Ectodermal cell (in vitro differentiated cells): Measurements from ENCODE around the gene TRAF3IP3.

Source experiments
- H3K27ac ChIP-seq: 2 replicates; pipeline ENCODE4 v1.7.0; 2013; ENCODE audit warnings: mild to moderate bottlenecking, low read depth, low read length; ENCODE audit not compliant: insufficient read depth, poor library complexity, severe bottlenecking
- H3K27me3 ChIP-seq: 2 replicates; pipeline ENCODE4 v1.7.0; 2013; ENCODE audit warnings: mild to moderate bottlenecking, low read length; ENCODE audit not compliant: insufficient read depth, control insufficient read depth, poor library complexity, severe bottlenecking
- H3K36me3 ChIP-seq: one replicate; pipeline ENCODE4 v1.7.0; 2013; ENCODE audit warnings: low read length; ENCODE audit not compliant: control insufficient read depth, insufficient read depth
- H3K4me1 ChIP-seq: one replicate; pipeline ENCODE4 v1.7.0; 2013; ENCODE audit warnings: low read length; ENCODE audit not compliant: control insufficient read depth, insufficient read depth
- H3K4me3 ChIP-seq: 2 replicates; pipeline ENCODE4 v1.7.0; 2013; ENCODE audit warnings: low read depth, low read length, control low read depth; ENCODE audit not compliant: insufficient read depth
- H3K9me3 ChIP-seq: 2 replicates; pipeline ENCODE4 v1.7.0; 2013; ENCODE audit warnings: mild to moderate bottlenecking, low read length, moderate library complexity; ENCODE audit not compliant: control insufficient read depth
- WGBS, 2 experiments: methylation state at CpG; one replicate each; pipeline ENCODE4 v1.1.7; 2013; ENCODE audit warnings: missing lambda C conversion rate in 2 of 2; 5-methylcytosine and 5-hydroxymethylcytosine counted together

TRAF3IP3 gene

DNA sequence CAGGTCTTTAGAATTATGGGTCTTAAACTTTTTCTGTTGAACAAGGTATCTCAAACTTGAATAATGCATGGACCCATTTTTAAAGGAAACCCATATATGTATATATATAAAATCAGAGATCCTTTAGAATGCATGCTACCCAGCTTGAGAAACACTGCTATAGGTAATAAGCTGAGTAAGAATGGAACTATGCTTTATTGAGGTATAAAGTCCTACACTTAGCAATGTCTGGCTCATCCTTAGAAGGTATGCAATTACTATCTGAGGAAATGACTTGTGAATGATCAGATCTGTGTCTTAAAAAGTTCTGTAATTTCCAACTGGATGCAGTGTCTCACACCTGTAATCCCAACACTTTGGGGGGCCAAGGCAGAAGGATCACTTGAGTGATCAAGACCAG lies 11.2 kb downstream of the TRAF3IP3 start:
- no peaks in the 10 kb centered on the region for H3K4me1 ChIP-seq
- H3K36me3 ChIP-seq: no peaks in the 10 kb centered on the region
- H3K9me3 ChIP-seq: no peaks in the 10 kb centered on the region
- no peaks in the 10 kb centered on the region for H3K27me3 ChIP-seq
- no peak overlapping the region for H3K4me3 ChIP-seq
- no peak overlapping the region for H3K27ac ChIP-seq

DNA sequence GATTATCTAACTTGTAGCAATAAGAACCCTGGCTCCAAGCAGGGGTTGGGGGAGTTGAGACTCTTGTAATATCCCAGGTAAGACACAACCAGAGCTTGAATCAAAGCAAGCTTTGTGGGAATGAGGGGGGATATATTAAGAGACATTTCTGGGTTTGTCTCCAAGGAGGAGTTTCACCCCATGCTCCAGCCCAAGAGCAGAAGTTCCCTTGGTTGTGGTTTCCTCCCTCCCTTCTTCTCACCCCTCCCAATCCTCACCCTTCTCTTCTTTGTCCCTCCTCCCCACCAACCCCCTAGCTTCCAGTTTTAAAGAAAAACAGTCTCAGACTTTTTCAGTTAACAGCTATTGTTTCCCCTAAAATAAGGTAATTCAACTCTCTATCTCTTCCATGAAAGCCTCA lies 11.9 kb downstream of the TRAF3IP3 start:
- no peaks in the 10 kb centered on the region for H3K4me1 ChIP-seq
- no peak overlapping the region for H3K4me3 ChIP-seq
- H3K27me3 ChIP-seq: no peaks in the 10 kb centered on the region
- H3K27ac ChIP-seq: no peak overlapping the region
- no peaks in the 10 kb centered on the region for H3K9me3 ChIP-seq
- no peaks in the 10 kb centered on the region for H3K36me3 ChIP-seq

DNA sequence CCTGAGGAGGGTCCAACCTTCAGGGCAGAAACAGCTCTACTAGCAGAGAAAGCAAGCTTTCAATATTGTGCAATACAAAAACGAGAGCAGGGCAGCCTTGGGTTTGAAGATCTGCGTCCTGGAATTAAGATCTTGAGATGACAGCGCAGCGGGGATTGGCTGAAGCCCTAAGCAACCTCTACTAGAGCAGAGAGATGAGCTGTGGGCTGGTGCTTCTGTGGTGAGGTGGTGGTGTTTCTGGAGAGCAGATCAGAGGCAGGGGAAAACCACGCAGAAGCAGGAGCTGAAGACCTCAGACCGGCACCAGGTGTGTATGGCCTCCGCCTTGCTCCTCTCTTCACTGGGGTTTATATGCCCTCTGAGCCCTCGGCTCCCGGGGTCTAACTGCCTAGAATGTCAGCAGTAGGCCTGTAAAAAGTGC lies 12.5 kb downstream of the TRAF3IP3 start:
- no peaks in the 10 kb centered on the region for H3K27me3 ChIP-seq
- H3K4me3 ChIP-seq: no peak overlapping the region
- H3K9me3 ChIP-seq: no peaks in the 10 kb centered on the region
- no peaks in the 10 kb centered on the region for H3K4me1 ChIP-seq
- H3K36me3 ChIP-seq: no peaks in the 10 kb centered on the region
- H3K27ac ChIP-seq: no peak overlapping the region
- 89 to 95% methylated on average over 9 of the region's 9 CpGs for WGBS, 2 experiments

DNA sequence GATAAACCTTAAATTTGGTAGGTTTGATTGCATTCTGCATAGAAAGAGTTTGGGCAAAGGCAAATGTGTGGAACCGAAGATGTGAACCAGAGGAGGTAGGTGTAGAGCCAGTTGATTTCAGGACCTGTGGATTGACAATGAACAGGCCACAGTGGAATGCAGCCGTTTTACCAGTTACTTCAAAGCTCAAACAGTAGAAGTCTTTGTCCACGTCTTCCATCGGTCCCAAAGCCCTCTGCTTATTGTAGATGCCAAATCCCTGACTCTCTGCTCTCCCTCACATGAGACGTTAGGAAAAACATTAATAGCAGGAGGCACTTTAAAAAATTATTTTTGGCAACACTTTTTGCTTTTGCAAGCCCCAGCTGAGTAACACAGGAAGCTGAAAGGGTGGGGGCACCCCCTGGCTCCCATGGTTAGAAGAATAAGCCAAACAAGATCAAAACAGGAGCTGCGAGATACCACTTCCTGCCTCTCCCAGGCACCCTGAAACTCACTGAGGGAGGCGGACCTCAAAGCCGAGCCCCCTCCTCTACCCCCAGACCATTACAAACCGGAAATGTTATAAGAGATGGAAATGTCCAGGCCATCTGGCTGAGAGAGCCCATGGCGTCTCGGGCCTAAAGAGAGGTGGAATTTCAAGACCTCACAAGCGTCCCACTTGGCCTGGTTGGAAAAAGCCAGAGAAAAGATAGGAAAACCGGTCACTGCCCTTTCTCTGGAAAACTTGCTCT lies 13.5 kb downstream of the TRAF3IP3 start:
- 88% methylated on average over 13 of the region's 13 CpGs for WGBS, 2 experiments
- Histone ChIP-seq H3K4me1 (no peaks in the 10 kb centered on the region), H3K4me3 (no peak overlapping the region), H3K9me3 (no peaks in the 10 kb centered on the region), H3K27ac (no peak overlapping the region), H3K27me3 (no peaks in the 10 kb centered on the region), H3K36me3 (no peaks in the 10 kb centered on the region)

DNA sequence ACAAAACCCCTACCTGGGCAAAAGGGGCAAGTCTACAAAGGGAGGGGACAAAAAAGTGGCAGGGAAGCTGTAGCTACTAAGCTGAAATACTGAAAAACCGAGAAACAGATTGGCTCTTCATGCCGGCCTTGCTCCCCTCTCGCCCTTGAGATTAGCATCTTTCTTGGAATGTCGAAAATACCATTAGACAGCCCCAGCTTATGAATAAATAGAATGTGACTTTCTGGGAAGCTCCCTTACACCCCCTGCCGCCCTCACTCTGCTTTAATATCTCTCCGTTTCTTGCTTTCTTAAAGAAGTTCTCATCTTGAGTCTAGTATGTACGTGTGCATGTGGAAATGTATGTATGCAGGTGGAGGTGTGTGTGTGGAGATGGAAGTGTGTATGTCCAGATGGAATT lies 14.1 kb downstream of the TRAF3IP3 start:
- WGBS, 2 experiments: 86 to 90% methylated on average over 7 of the region's 7 CpGs

DNA sequence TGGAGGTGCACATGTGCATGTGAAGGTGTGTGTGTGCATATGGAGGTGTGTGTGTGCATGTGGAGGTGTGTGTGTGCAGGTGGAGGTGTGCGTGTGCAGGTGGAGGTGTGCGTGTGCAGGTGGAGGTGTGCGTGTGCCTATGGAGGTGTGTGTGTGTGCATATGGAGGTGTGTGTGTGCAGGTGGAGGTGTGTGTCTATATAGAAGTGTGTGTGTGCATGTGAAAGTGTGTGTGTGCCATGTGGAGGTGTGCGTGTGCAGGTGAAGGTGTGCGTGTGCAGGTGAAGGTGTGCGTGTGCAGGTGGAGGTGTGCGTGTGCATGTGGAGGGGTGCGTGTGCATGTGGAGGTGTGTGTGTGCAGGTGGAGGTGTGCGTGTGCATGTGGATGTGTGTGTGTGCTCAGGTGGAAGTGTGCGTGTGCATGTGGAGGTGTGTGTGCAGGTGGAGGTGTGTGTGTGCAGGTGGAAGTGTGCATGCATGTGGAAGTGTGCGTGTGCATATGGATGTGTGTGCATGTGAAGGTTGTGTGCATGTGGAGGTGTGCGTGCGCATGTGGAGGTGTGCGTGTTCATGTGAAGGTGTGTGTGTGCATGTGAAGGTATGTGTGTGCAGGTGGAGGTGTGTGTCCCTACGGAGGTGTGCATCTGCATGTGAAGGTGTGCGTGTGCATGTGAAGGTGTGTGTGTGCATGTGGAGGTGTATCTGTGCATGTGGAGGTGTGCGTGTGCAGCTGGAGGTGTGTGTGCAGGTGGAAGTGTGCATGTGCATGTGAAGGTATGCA lies 15.0 kb downstream of the TRAF3IP3 start:
- no peak overlapping the region for H3K27ac ChIP-seq
- no peaks in the 10 kb centered on the region for H3K36me3 ChIP-seq
- 92 to 93% methylated on average over 17 of the region's 17 CpGs for WGBS, 2 experiments
- no peaks in the 10 kb centered on the region for H3K9me3 ChIP-seq
- H3K27me3 ChIP-seq: no peaks in the 10 kb centered on the region
- no peaks in the 10 kb centered on the region for H3K4me1 ChIP-seq
- H3K4me3 ChIP-seq: no peak overlapping the region

More for the DNA sequence above, 14.1 kb downstream of the TRAF3IP3 start:
- Histone ChIP-seq H3K9me3 (no peaks in the 10 kb centered on the region), H3K4me3 (no peak overlapping the region), H3K27ac (no peak overlapping the region), H3K4me1 (no peaks in the 10 kb centered on the region), H3K36me3 (no peaks in the 10 kb centered on the region), H3K27me3 (no peaks in the 10 kb centered on the region)

DNA sequence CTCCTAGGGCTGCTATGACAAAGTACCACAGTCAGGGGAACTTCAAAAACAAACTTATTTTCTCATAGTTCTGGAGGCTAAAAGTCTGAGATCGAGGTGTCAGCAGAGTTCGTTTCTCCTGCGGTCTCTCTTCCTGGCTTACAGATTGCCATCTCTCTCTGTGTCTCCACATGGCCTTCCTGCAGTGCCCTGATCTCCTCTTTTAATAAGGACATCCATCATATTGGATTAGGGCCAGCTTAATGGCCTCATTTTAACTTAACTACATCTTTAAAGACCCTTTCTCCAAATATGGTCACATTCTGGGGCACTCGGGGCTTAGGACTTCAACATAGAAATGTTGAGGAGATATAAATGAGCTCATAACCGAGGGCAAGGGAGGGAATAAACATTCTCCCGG lies 16.3 kb downstream of the TRAF3IP3 start:
- H3K4me3 ChIP-seq: no peak overlapping the region
- H3K27me3 ChIP-seq: no peaks in the 10 kb centered on the region
- H3K9me3 ChIP-seq: no peaks in the 10 kb centered on the region
- H3K4me1 ChIP-seq: no peaks in the 10 kb centered on the region
- no peaks in the 10 kb centered on the region for H3K36me3 ChIP-seq
- H3K27ac ChIP-seq: no peak overlapping the region
- 91 to 92% methylated on average over 6 of the region's 6 CpGs for WGBS, 2 experiments

DNA sequence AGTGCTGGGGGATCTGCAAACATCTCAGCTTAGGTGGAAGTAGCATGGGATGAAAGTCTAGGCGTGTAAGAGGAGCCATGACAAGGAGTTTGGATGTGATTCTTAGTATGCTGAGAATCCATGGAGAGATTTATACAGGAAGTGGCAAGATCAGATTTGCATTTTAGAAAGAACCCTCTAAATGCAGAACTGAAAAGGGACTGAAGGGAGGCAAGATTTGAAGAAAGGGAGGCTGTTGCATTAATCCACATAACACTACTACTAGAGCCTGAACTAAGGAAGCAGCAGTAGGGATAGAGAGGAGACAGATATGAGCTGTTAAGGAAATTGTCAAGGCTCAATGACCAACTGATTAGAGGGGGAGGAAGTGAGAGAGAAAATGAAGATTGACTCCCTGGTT lies 18.7 kb downstream of the TRAF3IP3 start:
- Histone ChIP-seq H3K36me3 (no peaks in the 10 kb centered on the region), H3K27ac (no peak overlapping the region), H3K4me3 (no peak overlapping the region), H3K9me3 (no peaks in the 10 kb centered on the region), H3K27me3 (no peaks in the 10 kb centered on the region), H3K4me1 (no peaks in the 10 kb centered on the region)
- 89 to 90% methylated on average over 1 of the region's 1 CpG for WGBS, 2 experiments

DNA sequence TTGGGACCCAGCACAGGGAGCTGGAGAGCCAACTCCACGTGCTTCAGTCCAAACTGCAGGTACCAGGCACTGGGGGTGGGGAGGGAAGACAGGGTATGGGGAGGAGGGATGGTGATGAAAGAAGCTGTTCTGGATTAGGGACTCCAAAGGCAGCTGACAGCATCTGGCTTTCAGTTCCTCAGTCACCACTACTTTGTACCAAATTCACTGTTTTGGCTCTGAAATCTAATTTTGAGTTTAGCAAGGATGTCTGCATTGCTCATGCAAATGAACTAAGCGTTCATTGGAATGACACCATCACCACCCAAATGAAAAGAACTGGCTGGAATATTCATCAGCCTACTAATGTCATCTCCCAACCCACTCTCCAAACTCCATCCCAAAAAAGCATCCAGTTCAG lies 19.8 kb downstream of the TRAF3IP3 start:
- Histone ChIP-seq H3K36me3 (no peaks in the 10 kb centered on the region), H3K4me3 (no peak overlapping the region), H3K9me3 (no peaks in the 10 kb centered on the region), H3K27me3 (no peaks in the 10 kb centered on the region), H3K27ac (no peak overlapping the region), H3K4me1 (no peaks in the 10 kb centered on the region)
- WGBS, 2 experiments: 64 to 65% methylated on average over 2 of the region's 2 CpGs

DNA sequence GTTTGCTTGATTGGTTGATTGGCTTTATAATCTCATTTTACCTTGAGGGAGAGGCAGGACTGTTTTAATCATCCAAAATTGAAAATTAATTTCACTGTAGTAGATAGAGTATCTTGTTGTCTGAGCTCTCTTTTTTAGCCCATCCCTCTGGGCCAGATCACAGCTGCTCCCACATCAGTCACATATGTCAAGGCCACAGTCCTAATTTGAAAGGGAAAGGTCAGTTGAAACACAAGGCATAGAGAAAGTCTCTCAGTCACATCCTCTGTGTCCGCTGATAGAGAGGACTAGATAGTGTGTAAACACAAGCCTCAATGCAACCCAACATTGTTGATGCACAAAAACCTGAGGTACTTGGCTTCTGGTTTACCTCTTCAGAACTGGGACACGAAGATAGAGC lies 21.7 kb downstream of the TRAF3IP3 start:
- Histone ChIP-seq H3K4me3 (no peak overlapping the region), H3K27me3 (no peaks in the 10 kb centered on the region), H3K36me3 (no peaks in the 10 kb centered on the region), H3K4me1 (no peaks in the 10 kb centered on the region), H3K27ac (no peak overlapping the region), H3K9me3 (no peaks in the 10 kb centered on the region)
- WGBS, 2 experiments: 91 to 97% methylated on average over 2 of the region's 2 CpGs
